Suprapubic skin (tissue), 4 donors: ENCODE data around the gene CDH4. TPM values are rescaled to one million over a fixed set of nuclear protein-coding genes. Genes with fewer than 3 reads are reported as not detected.
A peak's percentile ranks its signal among the peaks of the same experiment; 100 is the strongest.

Experiments
- DNase-seq, 2 donors: peaks; one replicate each; pipeline ENCODE4 v3.0.0-alpha.2; 2019; ENCODE audit warnings: low spot score in 2 of 2
- H3K27ac ChIP-seq: fragments of 200-600 bp; sonication (generic); one replicate; pipeline ENCODE4 v1.5.1; 2019
- H3K27me3 ChIP-seq: fragments of 200-600 bp; sonication (generic); one replicate; pipeline ENCODE4 v1.5.1; 2019
- H3K36me3 ChIP-seq: fragments of 200-600 bp; sonication (generic); one replicate; pipeline ENCODE4 v1.5.1; 2019
- H3K4me1 ChIP-seq: fragments of 200-600 bp; sonication (generic); one replicate; pipeline ENCODE4 v1.5.1; 2019
- H3K4me3 ChIP-seq: fragments of 200-600 bp; sonication (generic); one replicate; pipeline ENCODE4 v1.5.1; 2019; ENCODE audit warnings: mild to moderate bottlenecking
- H3K9me3 ChIP-seq: fragments of 200-600 bp; sonication (generic); one replicate; pipeline ENCODE4 v1.5.1; 2019
- CTCF ChIP-seq, 2 donors: fragments of 200-600 bp in 1 of 2; fragments of 450-650 bp in 1 of 2; sonication (generic) in 1 of 2; IDR thresholded peaks; one replicate each; pipeline ENCODE4 v1.5.1; 2016 to 2019; ENCODE audit warnings: antibody characterized with exemption in 2 of 2, mild to moderate bottlenecking in 1 of 2, moderate library complexity in 1 of 2
- EP300 ChIP-seq: sonication (generic); formaldehyde crosslinking; IDR thresholded peaks from one replicate; pipeline ENCODE4 v1.6.1; 2017; ENCODE audit warnings: antibody characterized with exemption
- POLR2A ChIP-seq, 2 donors: fragments of 450-650 bp; IDR thresholded peaks; one replicate each; pipeline ENCODE4 v1.6.1; 2017; ENCODE audit warnings: antibody characterized with exemption in 2 of 2, mild to moderate bottlenecking in 2 of 2, moderate library complexity in 2 of 2
- POLR2AphosphoS5 ChIP-seq, 3 donors: sonication (generic); formaldehyde crosslinking; IDR thresholded peaks; one replicate each; pipeline ENCODE4 v1.6.1; 2017; ENCODE audit warnings: antibody characterized with exemption in 3 of 3
- WGBS: methylation state at CpG from one replicate; pipeline ENCODE4 v1.1.5; 2018; 5-methylcytosine and 5-hydroxymethylcytosine counted together
- total RNA-seq, 4 donors: library from RNA; depleted of rRNA; stranded (reverse); fragments of >200 nt; gene quantifications; one replicate each; pipeline ENCODE4 v1.1.0, GENCODE V29; 2016

The CDH4 gene
- total RNA-seq, 4 donors from 2014 or later: 0.91 to 5.9 (median 2.6) TPM

GRCh38 chr20:61871913-61872312, 619.9 kb downstream of the CDH4 start:
- H3K27me3 ChIP-seq: peaks cover 33% of the 10 kb centered on the region
- H3K27ac ChIP-seq: no peak overlapping the region
- 76% methylated on average over 8 of the region's 8 CpGs for WGBS
- no peak for DNase-seq
- no peaks in the 10 kb centered on the region for H3K36me3 ChIP-seq
- peaks cover 7% of the 10 kb centered on the region for H3K9me3 ChIP-seq
- TF ChIP-seq CTCF (IDR thresholded peaks at IDR 0.05) (no peak), POLR2AphosphoS5 (IDR thresholded peaks at IDR 0.05) (no peak), EP300 (no peak), POLR2A (IDR thresholded peaks at IDR 0.05) (no peak)
- H3K4me1 ChIP-seq: no peaks in the 10 kb centered on the region
- H3K4me3 ChIP-seq: no peak overlapping the region

- Histone ChIP-seq H3K4me3 (no peak overlapping the region), H3K9me3 (peaks cover 7% of the 10 kb centered on the region), H3K4me1 (no peaks in the 10 kb centered on the region), H3K36me3 (no peaks in the 10 kb centered on the region), H3K27ac (no peak overlapping the region), H3K27me3 (peaks cover 38% of the 10 kb centered on the region)
- WGBS: 86% methylated on average over 13 of the region's 20 CpGs
- TF ChIP-seq POLR2AphosphoS5 (IDR thresholded peaks at IDR 0.05) (no peak), POLR2A (IDR thresholded peaks at IDR 0.05) (no peak), CTCF (IDR thresholded peaks at IDR 0.05) (no peak), EP300 (no peak)
- DNase-seq: no peak
These were observed 620.4 kb downstream of the CDH4 start for GRCh38 chr20:61872371-61872900.

GRCh38 chr20:61873651-61874420, 621.8 kb downstream of the CDH4 start:
- WGBS: 88% methylated on average over 12 of the region's 38 CpGs
- no peak overlapping the region for H3K27ac ChIP-seq
- H3K4me3 ChIP-seq: no peak overlapping the region
- no peak for DNase-seq
- peaks cover 7% of the 10 kb centered on the region for H3K9me3 ChIP-seq
- TF ChIP-seq EP300 (no peak), CTCF (IDR thresholded peaks at IDR 0.05) (no peak), POLR2A (IDR thresholded peaks at IDR 0.05) (no peak), POLR2AphosphoS5 (IDR thresholded peaks at IDR 0.05) (no peak)
- H3K27me3 ChIP-seq: peaks cover 49% of the 10 kb centered on the region
- no peaks in the 10 kb centered on the region for H3K4me1 ChIP-seq
- H3K36me3 ChIP-seq: no peaks in the 10 kb centered on the region

GRCh38 chr20:61874421-61875068, 622.5 kb downstream of the CDH4 start:
- WGBS: 22% methylated on average over 15 of the region's 27 CpGs
- H3K27me3 ChIP-seq: peaks cover 47% of the 10 kb centered on the region

More at GRCh38 chr20:61874421-61875068, 622.5 kb downstream of the CDH4 start:
- no peak for DNase-seq
- peaks cover 7% of the 10 kb centered on the region for H3K9me3 ChIP-seq
- H3K4me1 ChIP-seq: no peaks in the 10 kb centered on the region
- no peaks in the 10 kb centered on the region for H3K36me3 ChIP-seq
- H3K27ac ChIP-seq: no peak overlapping the region
- H3K4me3 ChIP-seq: no peak overlapping the region
- TF ChIP-seq CTCF (IDR thresholded peaks at IDR 0.05): peak in 1 of 2 donors; percentile 21
- no peak for TF ChIP-seq POLR2A (IDR thresholded peaks at IDR 0.05)
- no peak for TF ChIP-seq EP300
- no peak for TF ChIP-seq POLR2AphosphoS5 (IDR thresholded peaks at IDR 0.05)
